ENCODE results near the gene SLC37A1.

Gene SLC37A1

DNA sequence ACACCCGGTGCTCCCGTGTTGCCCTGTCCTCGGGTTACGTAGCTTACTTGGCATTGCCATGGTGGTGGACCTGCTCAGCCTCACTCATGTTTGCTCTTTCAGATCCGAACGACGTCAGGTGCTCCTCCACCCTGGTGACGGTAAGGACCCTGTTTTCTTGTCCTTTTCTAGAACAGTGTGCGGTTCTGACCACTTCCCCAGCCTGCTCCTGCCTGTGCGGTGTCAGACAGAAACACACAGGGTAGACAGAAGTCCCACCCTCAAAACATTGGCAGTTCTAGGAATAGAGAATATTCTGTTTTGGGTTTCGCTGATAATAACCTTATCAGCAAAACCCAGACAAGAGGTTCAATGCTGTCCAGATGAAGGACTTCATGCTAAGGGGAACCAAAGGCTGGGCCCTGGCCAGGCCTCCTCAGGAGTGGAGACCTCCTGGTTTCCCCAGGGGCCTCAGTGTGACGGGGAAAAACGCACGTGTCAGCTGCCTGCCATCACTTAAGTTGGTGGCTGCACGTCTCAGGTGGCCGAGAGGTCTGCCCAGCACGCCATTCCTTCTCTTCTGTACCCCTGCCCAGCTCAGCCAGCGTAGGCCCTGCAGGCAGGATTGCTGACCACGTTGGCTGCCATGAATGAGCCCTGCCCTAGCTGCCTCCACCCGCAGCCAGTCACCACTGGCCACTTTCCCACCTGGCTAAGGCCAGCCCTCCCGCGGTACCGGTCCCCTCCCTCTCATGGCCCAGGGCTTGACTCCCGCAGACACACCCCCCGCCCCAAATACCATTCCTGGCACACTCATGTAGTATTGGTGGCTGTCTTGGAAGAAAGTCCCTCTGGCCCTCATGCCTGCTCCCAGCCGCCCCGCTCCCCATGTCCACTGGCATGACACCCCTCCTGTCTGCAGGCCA lies 33.6 kb downstream of the SLC37A1 start:
- DNase-seq = no peak

DNA sequence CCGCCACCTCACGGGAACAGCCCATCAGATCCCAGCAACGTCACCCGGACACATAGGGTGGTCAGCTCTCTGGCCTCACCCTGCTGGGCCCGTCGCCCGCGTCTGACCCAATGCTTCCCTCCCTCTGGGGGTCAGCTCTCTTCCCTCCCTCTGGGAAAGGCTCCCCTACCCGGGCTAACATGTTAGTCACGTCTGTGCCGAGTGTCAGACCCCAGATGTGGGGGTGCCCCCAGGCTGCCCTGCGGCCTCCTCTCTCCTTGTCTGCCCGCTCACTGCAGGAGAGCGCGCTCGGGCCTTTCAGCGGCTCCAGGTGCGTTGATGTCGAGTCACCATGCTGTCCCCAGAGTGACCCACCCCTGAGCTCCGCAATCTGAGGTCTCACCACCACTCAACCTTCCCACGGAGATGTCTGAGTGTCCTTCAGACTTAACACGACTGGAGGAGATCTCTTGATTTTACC lies 34.3 kb downstream of the SLC37A1 start:
- no peak for DNase-seq

DNA sequence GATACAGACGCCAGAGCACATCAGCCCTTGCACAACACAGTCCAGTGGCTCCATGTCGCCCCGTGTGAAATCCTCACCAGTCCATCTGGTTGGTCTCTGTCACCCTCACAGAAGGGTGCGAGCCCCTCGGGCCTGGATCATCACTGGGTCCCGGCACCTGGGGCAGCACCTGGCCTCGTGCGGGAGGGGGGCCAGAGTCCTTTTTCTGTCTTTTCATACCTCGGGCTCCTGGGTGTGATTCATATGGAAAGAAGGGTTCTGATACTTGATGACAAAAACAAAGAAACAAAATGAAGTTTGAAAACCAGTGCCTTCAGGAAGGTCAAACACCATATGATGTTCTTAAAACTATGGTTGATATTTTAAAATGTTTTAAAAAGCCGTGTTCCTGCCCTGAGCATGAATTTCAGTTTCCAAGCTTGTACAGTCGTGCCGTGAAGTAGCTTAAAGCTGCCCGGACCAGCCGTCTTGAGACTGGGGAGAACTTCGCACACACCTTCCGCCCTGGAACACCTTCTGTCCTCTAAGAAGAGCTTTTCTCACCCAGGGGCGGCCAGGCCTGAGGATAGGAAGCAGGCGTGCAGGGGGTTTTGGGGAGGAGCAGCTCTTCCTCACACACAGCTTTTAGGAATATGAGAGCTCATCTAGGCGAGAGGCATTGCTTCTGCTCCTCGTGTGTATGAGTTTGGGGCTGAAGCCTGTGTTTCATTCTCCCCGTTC lies 35.2 kb downstream of the SLC37A1 start:
- no peak for DNase-seq

DNA sequence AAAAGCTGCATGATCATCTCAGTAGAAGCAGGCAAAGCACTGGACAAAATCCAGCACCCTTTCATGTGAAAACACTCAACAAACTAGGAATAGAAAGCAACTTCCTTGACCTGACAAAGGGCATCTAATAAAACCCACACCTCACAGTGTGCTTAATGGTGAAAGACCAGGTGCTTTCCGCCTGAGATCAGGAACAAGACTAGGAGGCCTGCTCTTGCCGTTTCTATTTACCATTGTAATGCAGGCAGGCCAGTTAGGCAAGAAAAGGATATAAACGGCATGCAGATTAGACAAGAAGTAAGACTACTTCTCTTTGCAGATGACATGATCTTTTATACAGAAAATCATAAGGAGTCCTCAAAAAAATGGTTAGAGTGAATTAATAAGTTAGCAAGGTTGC lies 37.2 kb downstream of the SLC37A1 start:
- no peak for DNase-seq

DNA sequence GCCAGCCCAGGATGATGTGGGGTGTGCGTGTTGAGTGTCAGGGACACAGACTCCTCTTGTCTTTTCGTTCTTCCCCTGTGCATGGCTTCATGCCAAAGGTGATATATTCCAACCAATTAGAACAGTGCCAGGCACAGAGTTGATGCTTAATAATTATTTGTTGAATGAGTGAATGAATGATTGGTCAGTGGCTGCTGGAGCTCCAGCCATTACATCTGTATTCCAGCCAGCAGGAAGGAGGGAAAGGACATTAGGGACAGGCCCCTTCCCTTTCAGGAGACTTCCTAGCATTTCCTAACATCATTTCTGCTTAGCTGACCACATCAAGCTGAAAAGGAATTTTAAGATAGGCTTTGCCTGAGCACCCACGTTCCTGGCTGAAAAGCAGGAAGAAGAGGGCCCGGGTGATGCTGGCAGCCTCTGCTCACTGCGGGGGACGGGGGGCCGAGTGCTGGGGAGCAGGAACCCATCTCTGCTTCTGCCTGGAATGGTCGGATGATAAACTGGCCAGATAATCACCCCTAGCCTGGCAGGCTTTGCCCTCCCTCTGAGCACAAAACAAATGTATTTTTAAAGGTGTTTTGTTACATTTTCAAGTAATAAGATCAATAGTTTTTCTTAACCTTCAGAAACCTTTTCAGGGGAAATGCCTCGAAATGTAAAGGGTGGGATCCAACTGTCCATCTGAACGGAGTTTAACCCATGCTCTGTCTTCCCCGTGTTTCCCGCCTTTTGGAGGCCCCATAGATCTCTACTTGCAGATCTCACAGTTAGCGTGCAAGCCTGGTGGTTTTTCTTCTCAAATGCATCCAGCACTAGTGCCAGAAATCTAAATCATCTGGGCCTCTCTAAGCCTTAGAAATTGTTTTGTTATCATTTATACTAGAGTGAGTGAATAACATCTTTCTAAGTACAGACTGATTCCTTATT lies 39.0 kb downstream of the SLC37A1 start:
- DNase-seq = no peak

DNA sequence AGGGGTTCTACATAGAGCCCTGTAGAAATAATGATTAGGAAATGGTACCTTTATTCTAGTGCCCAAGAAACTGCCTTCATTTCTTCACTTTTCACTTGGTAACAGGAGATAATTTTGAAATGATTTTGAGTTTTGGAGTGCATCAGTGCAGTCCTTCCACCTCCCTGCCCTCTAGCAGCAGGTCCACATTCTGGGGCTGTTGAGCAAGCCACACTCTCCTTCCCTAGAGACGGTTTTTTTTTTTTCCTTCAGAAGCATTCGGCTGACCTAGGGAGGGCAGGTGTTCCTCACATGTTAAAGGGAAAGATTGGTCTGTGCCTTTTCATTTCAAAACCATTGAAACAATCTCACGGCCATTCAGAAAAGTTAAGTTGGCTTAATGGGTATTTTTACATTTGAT lies 39.8 kb downstream of the SLC37A1 start:
- no peak for DNase-seq

DNA sequence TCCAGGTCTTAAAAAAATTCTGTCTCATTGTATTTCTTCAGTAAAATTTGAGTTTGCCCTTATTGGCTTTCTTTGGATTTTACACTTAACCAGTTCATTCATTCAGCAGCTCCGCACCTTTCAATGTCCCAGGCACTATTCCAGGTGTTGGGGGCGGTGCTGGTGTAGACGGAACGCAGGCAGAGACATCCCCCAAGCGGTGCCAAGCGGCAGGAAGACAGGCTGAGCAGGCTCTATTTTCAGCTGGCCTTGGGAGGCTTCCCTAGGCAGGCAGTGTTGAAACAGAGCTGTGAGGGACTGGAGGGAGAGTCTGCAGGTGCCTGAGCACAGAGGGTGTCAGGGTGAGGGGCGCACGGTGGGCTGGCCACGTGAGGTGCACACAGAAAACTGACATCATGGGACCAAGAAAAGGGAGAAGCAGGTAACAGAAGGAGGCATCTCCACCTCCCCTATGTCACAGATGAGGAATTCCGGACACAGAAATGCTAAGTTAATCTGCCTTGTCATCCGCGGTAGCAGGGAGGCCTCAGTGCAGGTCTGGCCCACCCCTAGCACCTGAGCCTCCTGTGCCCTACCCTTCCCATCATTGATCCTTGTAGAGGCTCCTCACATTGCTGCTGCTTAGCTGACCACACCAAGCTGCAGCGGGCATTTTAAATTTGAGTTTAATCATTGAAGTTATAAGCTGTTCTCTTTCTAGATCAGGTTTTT lies 40.8 kb downstream of the SLC37A1 start:
- DNase-seq = no peak

DNA sequence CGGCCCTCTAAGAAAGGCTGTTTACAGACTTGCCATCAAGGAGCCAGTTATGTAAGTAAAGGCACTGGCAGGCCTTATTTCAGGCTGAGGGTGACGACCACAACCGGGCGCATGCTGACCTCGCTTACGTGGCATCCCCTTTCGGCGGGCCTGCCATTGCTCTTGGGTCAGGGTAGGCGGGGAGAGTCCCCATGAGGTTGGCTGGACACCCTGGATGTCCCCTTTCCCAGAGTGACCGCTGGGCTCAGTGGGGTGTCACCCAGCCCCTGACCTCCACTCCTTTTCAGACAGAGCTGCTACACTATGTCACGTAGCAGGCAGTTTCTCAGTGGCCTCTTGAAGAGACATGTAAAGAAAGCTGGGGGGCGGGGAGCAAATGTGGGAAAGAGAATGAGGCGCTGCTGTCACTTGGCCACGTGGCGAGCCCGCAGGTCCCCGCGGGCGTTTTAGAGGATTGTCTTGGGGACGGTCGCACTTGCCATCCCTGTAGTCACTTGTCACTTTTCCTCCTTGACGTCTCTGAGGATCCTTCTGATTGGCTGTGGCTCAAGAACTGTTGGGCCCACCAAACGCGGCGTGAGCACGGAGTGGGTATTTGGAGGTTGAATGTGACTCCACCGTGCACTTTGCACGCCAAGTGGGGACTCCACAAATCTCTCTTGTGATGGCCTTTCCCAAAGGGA lies 42.2 kb downstream of the SLC37A1 start:
- DNase-seq = no peak

DNA sequence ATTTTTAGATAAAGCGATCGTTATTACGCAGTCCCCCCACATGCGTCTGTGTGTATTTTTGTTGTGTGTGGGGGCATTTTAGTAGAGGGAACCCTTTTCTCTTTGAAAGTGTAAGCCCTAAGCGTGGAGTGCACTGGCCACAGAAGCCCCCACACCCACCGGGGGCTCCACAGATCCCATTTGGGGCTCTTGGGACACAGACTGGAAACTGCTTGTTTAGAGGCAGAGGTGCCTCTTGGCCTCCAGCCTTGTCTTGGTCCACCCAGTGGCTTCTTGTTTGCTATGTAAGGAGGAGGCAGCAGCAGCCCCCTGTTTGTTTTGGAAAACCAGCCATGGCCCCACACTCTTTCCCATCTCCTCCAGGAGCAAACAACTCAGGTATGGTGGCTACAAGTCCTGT lies 42.8 kb downstream of the SLC37A1 start:
- DNase-seq = no peak

DNA sequence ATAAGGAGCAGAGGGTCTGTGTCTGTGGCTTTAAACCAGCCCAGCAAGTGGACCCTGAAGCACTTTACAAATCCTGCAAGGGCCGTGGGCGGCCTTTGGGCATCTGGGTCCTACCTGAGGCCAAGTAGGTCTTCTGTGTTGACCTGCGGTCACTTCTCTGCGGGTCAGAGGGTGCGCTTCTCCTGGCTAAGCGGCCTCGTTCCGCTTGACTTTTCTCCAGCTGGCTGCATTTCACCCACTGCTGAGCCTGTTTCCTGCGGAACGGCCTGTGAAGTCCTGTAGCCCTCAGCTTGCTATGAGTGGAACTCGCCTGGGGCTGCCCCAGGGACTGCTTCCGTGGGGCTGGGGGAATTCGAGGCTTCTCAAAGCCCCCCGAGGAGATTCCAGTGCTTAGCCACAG lies 43.3 kb downstream of the SLC37A1 start:
- DNase-seq = no peak

DNA sequence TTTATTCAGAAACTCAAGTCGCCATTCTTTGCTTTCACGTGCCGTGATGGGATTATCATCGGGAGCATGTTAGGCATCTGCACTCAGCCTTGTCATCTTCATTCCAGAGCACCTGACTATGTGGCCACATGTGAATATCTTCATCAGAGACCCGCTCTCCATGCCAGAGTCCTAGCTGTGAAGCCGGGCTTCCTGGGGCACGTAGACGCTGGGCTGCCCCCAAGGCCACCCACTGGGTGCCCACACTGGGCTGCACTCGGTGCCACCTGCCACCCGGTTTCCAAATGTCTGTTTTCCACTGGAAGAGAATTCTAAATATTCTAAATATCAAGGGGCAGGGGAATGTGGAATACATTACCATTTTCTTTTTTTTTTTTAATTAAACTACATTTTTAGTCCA lies 43.8 kb downstream of the SLC37A1 start:
- DNase-seq = no peak

DNA sequence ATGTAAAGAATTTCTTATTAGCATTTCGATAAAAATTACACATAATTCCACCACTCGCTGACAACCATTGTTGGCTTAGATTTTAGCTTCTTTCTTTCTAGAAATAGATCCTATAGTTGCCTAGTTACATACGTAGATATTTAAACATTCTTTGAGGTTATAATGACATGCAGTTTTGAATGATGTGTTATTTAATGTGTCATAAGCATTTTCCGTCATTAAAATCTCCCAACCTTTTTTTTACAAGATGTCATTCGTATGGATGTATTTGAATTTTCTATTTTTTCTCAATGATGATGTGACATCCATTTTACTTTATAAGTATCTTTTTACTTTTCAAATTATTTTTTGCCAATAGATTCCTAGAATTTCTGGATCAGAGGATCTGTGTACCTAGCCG lies 44.7 kb downstream of the SLC37A1 start:
- no peak for DNase-seq

DNA sequence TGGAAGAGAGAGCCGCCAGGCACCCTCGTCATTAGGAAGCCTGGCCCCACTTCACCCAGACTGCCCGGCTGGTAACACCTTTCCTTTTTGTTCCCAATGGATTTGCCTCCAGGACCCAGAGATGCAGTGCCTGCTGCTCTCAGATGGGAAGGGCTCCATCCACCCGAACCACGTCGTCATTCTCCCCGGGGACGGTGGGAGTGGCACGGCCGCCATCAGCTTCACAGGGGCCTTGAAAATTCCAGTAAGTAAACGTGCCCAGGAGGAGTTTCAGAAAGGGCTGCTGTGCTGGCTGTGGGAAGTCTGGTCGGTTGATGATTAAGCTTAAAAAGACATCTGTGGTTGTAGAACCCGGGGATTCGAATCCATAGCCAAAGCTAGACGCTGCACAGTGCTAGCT lies 45.2 kb downstream of the SLC37A1 start:
- DNase-seq = no peak

DNA sequence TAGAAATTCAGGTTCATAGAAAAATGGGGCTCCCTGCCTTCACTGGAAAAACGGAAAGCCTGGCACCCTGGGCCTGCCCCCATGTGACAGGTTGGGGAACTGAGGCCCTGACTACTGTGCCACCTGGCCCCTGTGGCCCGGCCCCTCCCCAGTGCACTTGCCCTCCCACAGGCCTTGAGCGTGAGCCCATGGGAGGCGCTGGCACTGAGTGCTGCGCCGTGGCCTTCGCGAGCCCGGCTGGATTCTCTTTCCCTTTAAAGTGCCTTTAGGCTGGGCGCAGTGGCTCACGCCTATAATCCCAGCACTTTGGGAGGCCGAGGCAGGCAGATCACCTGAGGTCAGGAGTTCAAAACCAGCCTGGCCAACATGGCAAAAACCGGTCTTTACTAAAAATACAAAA lies 45.7 kb downstream of the SLC37A1 start:
- DNase-seq = no peak

DNA sequence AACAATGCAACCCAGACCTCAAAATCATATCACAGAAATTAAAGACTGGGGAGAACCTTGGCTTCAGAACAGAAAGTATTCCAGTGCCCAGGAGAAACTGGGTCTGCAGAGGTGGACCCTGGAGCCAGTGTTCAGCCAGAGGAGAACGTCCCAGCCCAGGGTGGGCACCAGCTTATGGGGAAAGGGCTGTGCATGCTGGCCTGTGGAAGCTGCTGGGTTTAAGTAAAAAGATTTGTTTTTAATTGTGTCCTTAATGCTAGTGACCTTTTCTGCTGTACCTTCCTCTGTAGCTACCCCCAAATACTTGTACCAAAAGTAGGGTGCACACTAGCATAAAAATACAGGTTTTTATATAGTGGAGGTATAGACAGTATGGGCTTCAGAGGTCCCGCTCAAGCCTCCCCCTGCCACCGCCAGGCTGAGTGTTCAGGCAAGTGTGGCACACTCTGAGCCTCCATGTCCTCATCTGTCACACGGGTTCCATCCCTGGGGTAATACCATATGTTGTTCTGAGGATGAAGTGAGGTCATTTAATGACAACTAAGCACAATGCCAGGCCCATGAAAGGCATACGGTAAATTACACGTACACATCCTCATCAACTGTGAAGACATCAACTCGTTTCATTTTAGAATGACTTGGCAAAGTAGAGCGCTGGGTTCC lies 47.0 kb downstream of the SLC37A1 start:
- DNase-seq = no peak

DNA sequence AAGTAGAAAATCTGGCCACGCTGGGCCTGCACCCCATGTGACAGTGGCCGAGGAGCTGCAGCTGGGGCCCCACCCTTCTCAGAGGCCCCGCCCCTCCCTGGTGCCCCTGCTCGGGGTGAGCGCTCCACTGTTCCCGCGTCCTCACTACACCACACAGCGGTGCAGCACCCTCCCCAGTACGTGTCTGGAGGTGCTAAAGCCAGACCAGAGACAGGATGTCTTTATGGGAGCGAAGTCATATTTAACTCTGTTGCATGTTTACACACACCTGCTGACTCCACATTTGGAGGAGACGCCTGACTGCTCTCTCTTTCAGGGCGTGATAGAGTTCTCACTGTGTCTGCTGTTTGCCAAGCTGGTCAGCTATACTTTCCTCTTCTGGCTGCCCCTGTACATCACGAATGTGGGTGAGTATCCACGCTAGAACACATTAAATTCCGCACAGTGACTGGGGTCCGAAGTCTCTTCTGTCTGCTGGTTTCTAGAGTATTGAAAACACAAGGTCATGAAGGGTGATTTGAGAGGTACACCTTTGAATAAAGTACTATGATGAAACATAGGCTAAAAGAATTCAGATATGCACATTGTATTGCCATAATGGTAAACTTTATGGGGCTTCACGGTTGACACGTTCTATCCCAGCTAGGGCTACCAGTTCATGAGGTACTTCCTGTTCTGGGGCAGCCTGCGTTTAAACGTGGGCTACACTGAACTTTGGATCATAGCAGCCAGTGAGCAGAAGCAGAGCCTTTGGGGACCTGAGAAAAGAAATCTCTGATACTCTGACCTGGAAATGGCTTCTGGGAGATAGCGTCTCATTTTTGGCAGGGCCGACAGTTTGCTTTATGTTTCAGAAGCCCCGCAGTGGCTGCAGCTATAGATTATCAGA lies 48.4 kb downstream of the SLC37A1 start:
- DNase-seq = peak; percentile 19

DNA sequence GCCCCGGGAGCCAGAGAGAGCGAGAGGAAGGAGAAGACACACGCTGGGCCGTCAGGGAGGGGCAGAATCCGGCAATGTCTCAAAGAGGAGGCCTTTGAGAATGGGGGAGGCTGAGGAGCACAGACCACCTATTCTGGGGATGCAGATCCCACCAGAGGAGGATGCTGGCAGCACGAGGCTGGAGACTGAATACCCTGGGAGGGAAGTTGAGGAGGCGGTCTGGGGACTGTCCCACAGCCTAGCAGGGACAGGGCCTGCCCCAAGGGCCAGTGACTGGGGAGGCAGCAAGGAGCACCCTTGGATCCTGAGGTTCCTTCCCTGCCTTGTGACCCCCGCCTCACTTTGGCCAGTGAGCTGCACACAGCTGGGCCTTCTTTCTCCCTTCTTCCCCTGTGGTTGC lies 49.2 kb downstream of the SLC37A1 start:
- no peak for DNase-seq

DNA sequence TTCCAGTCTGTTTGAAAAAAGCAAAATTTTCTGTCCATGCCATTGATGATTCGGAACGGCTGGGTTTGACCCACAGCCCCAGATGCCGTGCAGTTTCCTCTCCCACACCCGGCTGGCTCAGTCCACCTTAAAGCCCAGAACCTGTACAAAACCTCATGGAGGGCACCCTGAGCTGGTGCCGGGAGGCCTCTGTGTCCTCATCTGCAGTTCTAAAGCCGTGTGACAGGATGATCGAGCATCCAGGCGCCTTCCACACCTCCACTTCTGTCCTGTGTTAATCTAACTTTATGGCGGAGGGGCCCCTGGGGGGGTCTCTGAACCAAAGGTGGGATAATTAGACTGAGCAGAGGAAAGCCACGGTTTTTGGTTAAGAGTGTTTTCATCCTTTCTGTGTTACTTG lies 49.6 kb downstream of the SLC37A1 start:
- DNase-seq = no peak

DNA sequence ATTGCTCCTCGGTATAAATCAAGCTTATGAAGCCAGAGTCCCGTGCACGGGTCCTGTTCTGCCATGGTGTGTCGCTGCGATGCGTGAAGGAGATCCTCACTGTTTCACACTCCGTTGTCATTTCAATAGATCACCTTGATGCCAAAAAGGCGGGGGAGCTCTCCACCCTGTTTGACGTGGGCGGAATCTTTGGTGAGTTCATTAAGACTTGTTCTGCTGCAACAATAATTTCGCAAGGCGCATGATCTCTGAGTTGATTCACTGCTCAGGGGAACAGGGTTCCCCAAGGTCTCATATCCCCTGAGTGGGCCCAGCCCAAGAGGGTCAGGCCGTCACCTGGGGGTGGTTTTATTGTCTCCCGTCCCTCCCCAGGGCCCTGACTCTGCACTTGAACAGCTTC lies 50.0 kb downstream of the SLC37A1 start:
- no peak for DNase-seq

DNA sequence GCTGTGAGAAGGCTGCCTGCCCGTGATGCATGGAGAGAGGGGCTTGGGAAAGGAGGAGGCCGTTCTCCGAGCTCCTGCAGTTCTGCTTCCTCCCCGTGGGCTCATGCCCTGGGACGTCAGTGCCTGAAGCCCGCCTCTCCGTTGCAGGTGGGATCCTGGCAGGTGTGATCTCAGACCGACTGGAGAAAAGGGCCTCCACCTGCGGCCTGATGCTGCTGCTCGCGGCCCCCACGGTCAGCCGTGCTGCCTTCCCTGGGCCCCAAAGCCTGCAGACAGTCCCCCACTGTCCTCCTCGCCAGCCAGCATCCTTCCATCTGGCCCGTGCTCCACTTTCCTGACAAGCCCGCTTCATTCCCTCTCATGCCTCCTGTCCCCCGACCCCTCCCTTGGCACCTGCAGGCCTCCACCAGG lies 50.9 kb downstream of the SLC37A1 start:
- no peak for DNase-seq
